Lower lobe of right lung (tissue), 2 donors: ENCODE results near the gene ADGRV1. TPM values are rescaled to one million over a fixed set of nuclear protein-coding genes. Genes with fewer than 3 reads are reported as not detected.

Source experiments
- ATAC-seq, 2 donors: fragments of 200-7000 bp; cut with Tn5 transposase; one replicate each; pipeline ENCODE4 v1.9.1; 2020 to 2022; ENCODE audit warnings: mild to moderate bottlenecking in 2 of 2, moderate library complexity in 2 of 2
- DNase-seq: peaks from one replicate; pipeline ENCODE4 v3.0.0-alpha.2; 2020
- H3K27ac ChIP-seq: fragments of 200-600 bp; one replicate; pipeline ENCODE4 v1.8.0; 2022
- H3K27me3 ChIP-seq: fragments of 200-600 bp; one replicate; pipeline ENCODE4 v1.8.0; 2022; ENCODE audit warnings: low read depth
- H3K36me3 ChIP-seq: fragments of 200-600 bp; one replicate; pipeline ENCODE4 v1.8.0; 2022; ENCODE audit warnings: mild to moderate bottlenecking
- H3K4me1 ChIP-seq: fragments of 200-600 bp; one replicate; pipeline ENCODE4 v1.8.0; 2022
- H3K4me3 ChIP-seq: fragments of 200-600 bp; one replicate; pipeline ENCODE4 v1.8.0; 2022; ENCODE audit warnings: mild to moderate bottlenecking
- H3K9me3 ChIP-seq: fragments of 200-600 bp; one replicate; pipeline ENCODE4 v1.8.0; 2022
- CTCF ChIP-seq: fragments of 200-600 bp; IDR thresholded peaks from one replicate; pipeline ENCODE4 v1.8.0; 2022; ENCODE audit warnings: antibody characterized with exemption, mild to moderate bottlenecking
- intact Hi-C: fragments of 100-400 bp; cut with DNase I; formaldehyde crosslinking; loops from one replicate; pipeline ENCODE4 v1.11.0; 2022
- total RNA-seq: library from RNA; stranded (reverse); fragmentation: NEBNext Ultra II Directional; extraction: Animal tissue kit (Norgen Biotek cat#: 25700); gene quantifications from one replicate; pipeline ENCODE4 v1.2.1, GENCODE V29; 2021
- donor health status: DM: no; HTN: yes; CAD: no; lungs with severe emphysema.

Gene ADGRV1
- total RNA-seq, 1 donor from 2014 or later = 49.7 TPM

- Histone ChIP-seq H3K27ac (no peak overlapping the region), H3K9me3 (no peaks in the 10 kb centered on the region), H3K36me3 (no peaks in the 10 kb centered on the region), H3K4me3 (no peak overlapping the region), H3K27me3 (no peaks in the 10 kb centered on the region), H3K4me1 (peaks cover 27% of the 10 kb centered on the region)
- no peak for ATAC-seq
- no peak for TF ChIP-seq CTCF
- no peak for DNase-seq
- intact Hi-C loops = no loop called here
Measured at GRCh38 chr5:91128604-91129003, 570.0 kb downstream of the ADGRV1 start.

GRCh38 chr5:91129748-91130147, 571.2 kb downstream of the ADGRV1 start:
- DNase-seq = no peak
- no peak overlapping the region for H3K4me3 ChIP-seq
- H3K27me3 ChIP-seq = no peaks in the 10 kb centered on the region
- H3K27ac ChIP-seq = no peak overlapping the region
- H3K4me1 ChIP-seq = peaks cover 19% of the 10 kb centered on the region
- H3K9me3 ChIP-seq = no peaks in the 10 kb centered on the region
- intact Hi-C loops = no loop called here
- no peaks in the 10 kb centered on the region for H3K36me3 ChIP-seq
- ATAC-seq = no peak
- no peak for TF ChIP-seq CTCF

GRCh38 chr5:91130759-91131158, 572.2 kb downstream of the ADGRV1 start:
- Histone ChIP-seq H3K27me3 (no peaks in the 10 kb centered on the region), H3K27ac (no peak overlapping the region), H3K9me3 (no peaks in the 10 kb centered on the region), H3K4me1 (peaks cover 19% of the 10 kb centered on the region), H3K4me3 (no peak overlapping the region), H3K36me3 (no peaks in the 10 kb centered on the region)
- no peak for DNase-seq
- intact Hi-C loops = no loop called here
- ATAC-seq = no peak
- TF ChIP-seq CTCF = no peak

GRCh38 chr5:91132550-91132949, 574.0 kb downstream of the ADGRV1 start:
- Histone ChIP-seq H3K36me3 (no peaks in the 10 kb centered on the region), H3K4me1 (peaks cover 4% of the 10 kb centered on the region), H3K9me3 (no peaks in the 10 kb centered on the region), H3K4me3 (no peak overlapping the region), H3K27me3 (no peaks in the 10 kb centered on the region), H3K27ac (no peak overlapping the region)
- ATAC-seq (peak in 1 of 2 donors; percentile 50), DNase-seq (no peak)
- intact Hi-C loops = no loop called here
- TF ChIP-seq CTCF = no peak

GRCh38 chr5:91133183-91133582, 574.6 kb downstream of the ADGRV1 start:
- DNase-seq (no peak), ATAC-seq (no peak)
- H3K9me3 ChIP-seq = no peaks in the 10 kb centered on the region
- intact Hi-C loops = no loop called here
- TF ChIP-seq CTCF = no peak
- no peak overlapping the region for H3K4me3 ChIP-seq
- no peaks in the 10 kb centered on the region for H3K36me3 ChIP-seq
- H3K27ac ChIP-seq = no peak overlapping the region
- no peaks in the 10 kb centered on the region for H3K27me3 ChIP-seq
- H3K4me1 ChIP-seq = no peaks in the 10 kb centered on the region
